ENCODE results near the gene FNBP1L. TPM values are rescaled to one million over a fixed set of nuclear protein-coding genes. Genes with fewer than 3 reads are reported as not detected.

FNBP1L gene
- total RNA-seq, 1 experiment from 2014 or later: 72.7 TPM

- Mint-ChIP-seq H3K4me1 (ENCODE audit: low read depth, unreplicated experiment) (peaks cover 44% of the 10 kb centered on the region), H3K36me3 (ENCODE audit: insufficient read depth, unreplicated experiment) (peaks cover 48% of the 10 kb centered on the region), H3K27ac (ENCODE audit: unreplicated experiment) (peak overlapping the region; percentile 91), H3K9me3 (ENCODE audit: low read depth, unreplicated experiment) (no peaks in the 10 kb centered on the region), H3K4me3 (ENCODE audit: low read depth, unreplicated experiment) (peak overlapping the region; percentile 98), H3K27me3 (ENCODE audit: unreplicated experiment) (no peaks in the 10 kb centered on the region)
- DNase-seq: peak; percentile 54
- BruUV-seq (replicated peaks): no TSS peak
- CTCF ChIA-PET: interaction anchor here (0.6 to 1.0 kb wide), 4 partner anchors 132 to 161 kb away, joined by 3 to 7 read pairs (median 3); no protein-coding TSS in a partner anchor
- TF ChIP-seq CTCF (IDR thresholded peaks at IDR 0.05; ENCODE audit: unreplicated experiment): no peak
- intact Hi-C loops (cut with micrococcal nuclease; ENCODE audit: unreplicated experiment): loop anchor here (10.0 kb wide), 1 partner anchor 238 kb away; the partner anchor contains the start of gene BCAR3
Measured at GRCh38 chr1:93446837-93447451, 974 bp upstream of the FNBP1L start.

GRCh38 chr1:93448292-93448982 is 519 bp downstream of the FNBP1L start:
- Mint-ChIP-seq H3K9me3 (ENCODE audit: low read depth, unreplicated experiment) (no peaks in the 10 kb centered on the region), H3K36me3 (ENCODE audit: insufficient read depth, unreplicated experiment) (peaks cover 48% of the 10 kb centered on the region), H3K27me3 (ENCODE audit: unreplicated experiment) (no peaks in the 10 kb centered on the region), H3K4me1 (ENCODE audit: low read depth, unreplicated experiment) (peaks cover 45% of the 10 kb centered on the region), H3K4me3 (ENCODE audit: low read depth, unreplicated experiment) (peak overlapping the region; percentile 98), H3K27ac (ENCODE audit: unreplicated experiment) (peak overlapping the region; percentile 91)
- CTCF ChIA-PET: no interaction called here
- no peak for TF ChIP-seq CTCF (IDR thresholded peaks at IDR 0.05; ENCODE audit: unreplicated experiment)
- intact Hi-C loops (cut with micrococcal nuclease; ENCODE audit: unreplicated experiment): loop anchor here (2.0 to 10.0 kb wide), 2 partner anchors 104 to 236 kb away; partner anchors contain the start of gene BCAR3
- peak; percentile 63 for DNase-seq
- BruUV-seq (replicated peaks): no TSS peak

- peaks cover 48% of the 10 kb centered on the region for H3K4me1 Mint-ChIP-seq (ENCODE audit: low read depth, unreplicated experiment)
- H3K4me3 Mint-ChIP-seq (ENCODE audit: low read depth, unreplicated experiment): peak overlapping the region; percentile 98
- CTCF ChIA-PET: no interaction called here
- H3K27me3 Mint-ChIP-seq (ENCODE audit: unreplicated experiment): no peaks in the 10 kb centered on the region
- intact Hi-C loops (cut with micrococcal nuclease; ENCODE audit: unreplicated experiment): loop anchor here (2.0 to 10.0 kb wide), 2 partner anchors 104 to 236 kb away; partner anchors contain the start of gene BCAR3
- H3K36me3 Mint-ChIP-seq (ENCODE audit: insufficient read depth, unreplicated experiment): peaks cover 48% of the 10 kb centered on the region
- no peaks in the 10 kb centered on the region for H3K9me3 Mint-ChIP-seq (ENCODE audit: low read depth, unreplicated experiment)
- H3K27ac Mint-ChIP-seq (ENCODE audit: unreplicated experiment): peak overlapping the region; percentile 91
- TSS peak; percentile 31 for BruUV-seq (replicated peaks)
- no peak for TF ChIP-seq CTCF (IDR thresholded peaks at IDR 0.05; ENCODE audit: unreplicated experiment)
- DNase-seq: peak; percentile 77
Measured at GRCh38 chr1:93448983-93449804, 1.3 kb downstream of the FNBP1L start.

- Mint-ChIP-seq H3K27me3 (ENCODE audit: unreplicated experiment) (no peaks in the 10 kb centered on the region), H3K36me3 (ENCODE audit: insufficient read depth, unreplicated experiment) (peaks cover 48% of the 10 kb centered on the region), H3K4me1 (ENCODE audit: low read depth, unreplicated experiment) (peaks cover 52% of the 10 kb centered on the region), H3K9me3 (ENCODE audit: low read depth, unreplicated experiment) (no peaks in the 10 kb centered on the region), H3K27ac (ENCODE audit: unreplicated experiment) (peak overlapping the region; percentile 47), H3K4me3 (ENCODE audit: low read depth, unreplicated experiment) (peak overlapping the region; percentile 64)
- BruUV-seq (replicated peaks): no TSS peak
- CTCF ChIA-PET: no interaction called here
- no peak for DNase-seq
- intact Hi-C loops (cut with micrococcal nuclease; ENCODE audit: unreplicated experiment): no loop called here
- TF ChIP-seq CTCF (IDR thresholded peaks at IDR 0.05; ENCODE audit: unreplicated experiment): no peak
Measured at GRCh38 chr1:93450321-93450720, 2.4 kb downstream of the FNBP1L start.
